ENCODE measurements around the gene MASP1.

DNA sequence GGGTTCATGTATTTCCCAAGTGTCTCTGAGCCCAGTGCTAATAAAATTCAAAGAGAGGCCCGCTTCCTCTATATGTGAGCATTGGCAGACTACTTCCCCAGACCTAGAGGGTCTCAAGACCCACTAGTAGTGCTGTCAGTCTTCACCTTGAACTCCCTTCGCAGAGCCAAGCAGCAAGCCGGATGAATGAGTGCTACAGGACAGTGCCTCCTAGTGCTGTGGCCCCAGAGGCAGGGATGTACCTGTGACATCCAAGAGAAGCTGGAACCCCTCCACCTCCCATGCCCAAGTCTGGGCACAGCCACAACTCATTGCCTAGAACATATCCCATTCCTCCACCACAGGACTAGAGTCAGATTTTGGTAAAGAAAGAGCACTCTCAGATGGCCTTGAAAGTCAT, 37.2 kb upstream of the MASP1 start:
- TF ChIP-seq ARNTL (CRISPR knock-in tag; IDR thresholded peaks at IDR 0.05; ENCODE audit: borderline replicate concordance, low read depth) (no peak), PPARA (CRISPR knock-in tag; IDR thresholded peaks at IDR 0.05; ENCODE audit: borderline replicate concordance) (no peak), TSHZ2 (CRISPR knock-in tag; IDR thresholded peaks at IDR 0.05) (no peak), CREB5 (CRISPR knock-in tag; IDR thresholded peaks at IDR 0.05; ENCODE audit: low read depth) (no peak), ESRRG (CRISPR knock-in tag; IDR thresholded peaks at IDR 0.05) (no peak), ZFP3 (CRISPR knock-in tag; IDR thresholded peaks at IDR 0.05) (no peak), ZFP30 (CRISPR knock-in tag; IDR thresholded peaks at IDR 0.05) (no peak), ISL1 (CRISPR knock-in tag; IDR thresholded peaks at IDR 0.05) (no peak), ZNF8 (CRISPR knock-in tag; IDR thresholded peaks at IDR 0.05) (no peak), OSR1 (CRISPR knock-in tag; IDR thresholded peaks at IDR 0.05) (no peak), ZC3H10 (CRISPR knock-in tag; IDR thresholded peaks at IDR 0.05) (no peak), SNAI2 (CRISPR knock-in tag; IDR thresholded peaks at IDR 0.05) (no peak)
- TF ChIP-seq, protein P1, sequence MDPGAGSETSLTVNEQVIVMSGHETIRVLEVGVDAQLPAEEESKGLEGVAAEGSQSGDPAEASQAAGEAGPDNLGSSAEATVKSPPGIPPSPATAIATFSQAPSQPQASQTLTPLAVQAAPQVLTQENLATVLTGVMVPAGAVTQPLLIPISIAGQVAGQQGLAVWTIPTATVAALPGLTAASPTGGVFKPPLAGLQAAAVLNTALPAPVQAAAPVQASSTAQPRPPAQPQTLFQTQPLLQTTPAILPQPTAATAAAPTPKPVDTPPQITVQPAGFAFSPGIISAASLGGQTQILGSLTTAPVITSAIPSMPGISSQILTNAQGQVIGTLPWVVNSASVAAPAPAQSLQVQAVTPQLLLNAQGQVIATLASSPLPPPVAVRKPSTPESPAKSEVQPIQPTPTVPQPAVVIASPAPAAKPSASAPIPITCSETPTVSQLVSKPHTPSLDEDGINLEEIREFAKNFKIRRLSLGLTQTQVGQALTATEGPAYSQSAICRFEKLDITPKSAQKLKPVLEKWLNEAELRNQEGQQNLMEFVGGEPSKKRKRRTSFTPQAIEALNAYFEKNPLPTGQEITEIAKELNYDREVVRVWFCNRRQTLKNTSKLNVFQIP (CRISPR knock-in tag; IDR thresholded peaks at IDR 0.05; ENCODE audit: borderline replicate concordance, low read depth) = no peak
- TF ChIP-seq, protein P2, sequence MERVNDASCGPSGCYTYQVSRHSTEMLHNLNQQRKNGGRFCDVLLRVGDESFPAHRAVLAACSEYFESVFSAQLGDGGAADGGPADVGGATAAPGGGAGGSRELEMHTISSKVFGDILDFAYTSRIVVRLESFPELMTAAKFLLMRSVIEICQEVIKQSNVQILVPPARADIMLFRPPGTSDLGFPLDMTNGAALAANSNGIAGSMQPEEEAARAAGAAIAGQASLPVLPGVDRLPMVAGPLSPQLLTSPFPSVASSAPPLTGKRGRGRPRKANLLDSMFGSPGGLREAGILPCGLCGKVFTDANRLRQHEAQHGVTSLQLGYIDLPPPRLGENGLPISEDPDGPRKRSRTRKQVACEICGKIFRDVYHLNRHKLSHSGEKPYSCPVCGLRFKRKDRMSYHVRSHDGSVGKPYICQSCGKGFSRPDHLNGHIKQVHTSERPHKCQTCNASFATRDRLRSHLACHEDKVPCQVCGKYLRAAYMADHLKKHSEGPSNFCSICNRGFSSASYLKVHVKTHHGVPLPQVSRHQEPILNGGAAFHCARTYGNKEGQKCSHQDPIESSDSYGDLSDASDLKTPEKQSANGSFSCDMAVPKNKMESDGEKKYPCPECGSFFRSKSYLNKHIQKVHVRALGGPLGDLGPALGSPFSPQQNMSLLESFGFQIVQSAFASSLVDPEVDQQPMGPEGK (CRISPR knock-in tag; IDR thresholded peaks at IDR 0.05; ENCODE audit: borderline replicate concordance) = no peak

Data from SK-N-SH treated with all-trans-retinoic acid at 6 μM for 48 hours (cell line).